HL-60/S4 treated with retinoic acid at 250 ng/mL for 4 days and 3 days (cell line): ENCODE data around the gene C11orf58.

Source experiments
- in situ Hi-C: fragments of 300-500 bp; cut with MboI; formaldehyde crosslinking; loops from 2 replicates; pipeline ENCODE4 v1.7.0; 2022; ENCODE audit warnings: low sequenced_read_pairs

C11orf58 gene

DNA sequence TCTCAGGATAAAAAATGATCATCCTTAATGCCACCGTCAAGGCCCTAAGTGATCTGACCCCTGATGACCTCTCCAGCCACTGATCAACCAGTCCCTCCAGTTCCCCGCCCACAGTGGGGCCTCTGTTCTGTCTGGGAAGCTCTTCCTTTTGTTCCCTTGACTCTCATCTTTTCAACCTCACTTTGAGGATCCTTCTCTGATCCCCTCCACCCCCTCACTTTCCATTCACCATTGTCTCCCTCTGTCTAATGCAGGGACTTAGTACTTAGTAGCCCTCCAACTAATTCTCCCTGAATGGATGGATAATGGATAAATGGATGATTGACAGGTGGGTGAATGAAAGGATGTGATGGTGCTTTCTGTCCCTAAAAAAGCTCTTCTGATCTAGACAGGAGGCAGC lies 45.6 kb downstream of the C11orf58 start:
- in situ Hi-C loops, result loop anchor here (10.0 kb wide), 1 partner anchor 281 kb away; no protein-coding TSS in a partner anchor

DNA sequence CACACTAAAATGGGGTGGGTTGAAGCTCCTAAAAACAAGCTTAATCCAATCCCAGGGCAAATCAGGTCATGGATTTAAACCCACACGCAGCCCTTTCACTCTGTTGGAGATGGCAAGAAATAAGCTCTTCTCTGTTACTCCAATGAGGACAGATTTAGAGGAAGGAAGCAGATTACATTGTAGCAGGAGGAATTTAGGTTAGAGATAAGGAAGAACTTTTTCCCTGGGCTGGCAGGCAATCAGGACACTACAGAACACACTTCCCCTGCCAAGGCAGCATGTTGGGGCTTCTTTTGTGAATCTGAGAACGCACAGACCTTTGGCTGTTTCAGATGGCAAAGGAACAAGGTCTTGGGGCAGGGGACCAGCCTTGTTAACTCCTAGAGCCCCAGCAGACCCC lies 46.2 kb downstream of the C11orf58 start:
- in situ Hi-C loops, result loop anchor here (10.0 kb wide), 1 partner anchor 280 kb away; no protein-coding TSS in a partner anchor

DNA sequence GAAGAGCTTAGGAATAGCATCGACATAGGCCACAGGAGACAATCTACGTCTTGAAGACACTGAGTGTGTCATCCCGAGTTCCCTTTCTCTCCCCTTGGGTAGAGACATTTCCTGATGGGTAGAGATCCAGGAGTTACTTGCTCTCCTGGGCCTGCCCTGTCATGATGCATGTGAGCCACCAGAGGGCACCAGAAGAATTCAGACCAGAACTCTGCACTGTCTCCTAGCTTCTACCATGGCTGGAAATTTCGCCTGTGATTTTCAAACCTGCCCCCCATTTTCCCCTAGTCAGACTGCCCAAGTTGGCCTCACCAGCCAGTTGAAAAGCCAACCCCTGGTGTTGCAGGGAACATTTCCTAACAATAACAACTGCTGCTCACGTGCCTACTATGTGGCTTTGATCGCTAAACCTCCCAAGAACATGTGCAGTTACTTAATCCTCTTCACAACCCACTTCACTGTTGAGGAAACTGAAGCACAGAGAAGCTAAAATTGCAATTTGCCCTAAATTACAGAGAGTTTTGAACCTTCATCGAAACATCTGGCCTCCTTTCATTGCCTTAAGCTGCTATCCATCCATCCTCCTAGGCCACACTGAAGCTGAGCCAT lies 47.2 kb downstream of the C11orf58 start:
- in situ Hi-C loops, result loop anchor here (10.0 kb wide), 1 partner anchor 279 kb away; no protein-coding TSS in a partner anchor

DNA sequence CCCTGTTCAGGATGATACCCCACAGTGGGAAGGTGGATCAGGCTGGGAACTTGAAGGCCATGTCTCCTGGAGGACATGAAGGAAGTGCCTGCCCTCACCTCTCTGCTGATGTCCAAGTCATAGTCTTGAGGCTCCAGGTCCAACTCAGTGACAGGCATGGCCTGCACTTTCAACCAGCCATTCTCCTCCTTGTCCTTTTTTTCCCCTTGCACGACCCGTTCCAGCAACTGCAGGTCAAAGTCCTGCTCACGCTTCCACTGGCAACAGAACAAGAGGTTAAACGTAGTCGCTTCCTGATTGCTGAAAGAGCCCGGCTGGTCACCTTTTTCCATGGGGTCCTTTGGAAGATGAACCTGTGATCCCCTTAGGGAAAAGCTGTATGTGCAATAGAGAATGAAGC lies 47.7 kb downstream of the C11orf58 start:
- in situ Hi-C loops, result loop anchor here (10.0 kb wide), 1 partner anchor 279 kb away; no protein-coding TSS in a partner anchor

DNA sequence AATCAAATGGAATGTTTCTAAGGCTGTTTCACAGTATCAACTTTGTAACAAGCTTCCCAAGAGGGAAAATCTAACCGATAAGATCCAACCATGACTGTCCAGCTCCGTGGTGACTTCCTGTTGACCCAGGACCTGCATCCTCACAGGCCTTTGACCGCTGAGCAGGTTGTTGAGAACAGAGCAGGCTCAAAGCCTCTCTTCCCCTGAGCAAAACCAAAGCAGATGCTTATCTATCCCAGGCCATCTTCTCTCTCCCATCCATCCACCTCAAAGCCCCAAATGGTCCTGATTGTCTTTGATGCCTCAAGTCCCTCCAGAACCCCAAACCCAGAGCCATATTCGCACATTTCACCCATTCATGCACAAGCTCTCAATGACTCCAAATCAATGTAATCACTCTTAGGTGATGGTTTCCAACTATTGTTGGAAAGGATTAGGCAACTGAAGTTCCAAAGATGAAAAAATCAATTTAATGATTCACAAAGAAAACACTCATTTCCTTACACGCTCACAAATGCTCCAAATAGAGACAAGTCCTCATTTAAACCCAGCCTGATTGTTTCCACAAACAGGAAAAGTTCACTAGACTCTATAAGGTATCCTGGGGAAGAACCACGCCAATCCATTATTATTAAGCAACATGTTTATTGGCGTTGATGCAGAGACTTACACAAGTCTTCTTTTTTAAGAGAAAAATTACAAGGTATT lies 48.7 kb downstream of the C11orf58 start:
- in situ Hi-C loops, result loop anchor here (10.0 kb wide), 1 partner anchor 278 kb away; no protein-coding TSS in a partner anchor

DNA sequence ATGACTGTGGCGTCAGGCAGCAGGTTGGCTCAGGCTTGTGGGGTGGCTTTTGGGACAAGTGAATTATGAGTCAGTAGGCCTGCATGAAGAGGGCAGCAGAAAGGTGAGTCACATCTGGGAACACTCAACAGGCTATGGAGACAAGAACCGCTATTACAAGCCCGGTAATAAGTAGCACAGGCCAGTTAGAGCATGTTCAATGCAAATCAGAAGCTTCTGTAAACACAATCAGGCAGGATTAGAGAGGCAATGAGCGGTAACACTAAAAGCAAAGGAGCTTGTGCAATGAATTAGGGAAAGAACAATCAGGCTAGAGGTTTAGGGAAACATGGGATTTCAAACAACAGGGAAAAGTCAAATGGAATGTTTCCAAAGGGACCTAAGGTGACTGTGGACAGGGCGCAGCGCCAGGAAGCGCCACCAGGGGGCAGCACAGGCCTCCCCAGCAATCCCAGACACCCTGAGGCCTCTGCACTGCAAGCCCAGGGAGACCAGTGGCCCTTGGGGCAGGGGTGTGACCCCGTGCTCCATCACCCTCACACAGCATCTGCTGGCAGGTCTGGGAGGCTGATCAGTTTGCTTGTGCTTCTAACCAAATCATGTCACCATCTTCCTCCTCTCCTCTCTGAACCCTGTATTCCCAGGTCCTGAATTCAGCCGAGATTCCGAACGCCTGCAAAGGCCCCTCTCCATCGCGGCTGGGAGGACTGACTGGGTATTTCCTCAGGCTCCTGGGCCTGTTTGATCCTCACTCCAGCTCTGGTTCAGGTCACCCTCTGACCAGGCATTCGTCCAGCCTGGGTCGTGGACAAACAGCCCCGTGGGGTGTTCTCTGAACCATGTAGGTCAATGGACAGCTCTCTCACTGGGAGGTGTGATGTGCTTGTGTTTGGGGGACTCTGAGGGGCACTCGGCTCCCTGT lies 50.0 kb downstream of the C11orf58 start:
- in situ Hi-C loops, result loop anchor here (10.0 kb wide), 1 partner anchor 276 kb away; no protein-coding TSS in a partner anchor

DNA sequence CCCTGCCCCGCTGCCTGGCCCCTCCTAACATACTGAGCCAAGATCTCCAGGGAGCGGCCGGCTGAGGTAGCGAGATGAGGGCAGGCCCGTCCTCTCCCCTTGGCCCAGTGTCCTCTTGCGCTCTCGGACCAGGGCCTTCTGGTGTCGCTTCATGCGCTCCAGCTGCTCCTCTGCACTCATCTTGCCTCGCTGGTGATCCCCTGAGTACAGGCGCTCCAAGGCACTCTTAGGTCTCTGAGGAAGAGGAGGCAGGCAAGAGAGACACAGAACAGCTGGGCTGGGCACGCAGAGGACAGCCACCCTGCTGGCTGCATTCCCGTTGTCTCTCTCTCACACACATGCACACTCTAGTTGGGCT lies 50.6 kb downstream of the C11orf58 start:
- in situ Hi-C loops, result loop anchor here (10.0 kb wide), 1 partner anchor 276 kb away; no protein-coding TSS in a partner anchor

DNA sequence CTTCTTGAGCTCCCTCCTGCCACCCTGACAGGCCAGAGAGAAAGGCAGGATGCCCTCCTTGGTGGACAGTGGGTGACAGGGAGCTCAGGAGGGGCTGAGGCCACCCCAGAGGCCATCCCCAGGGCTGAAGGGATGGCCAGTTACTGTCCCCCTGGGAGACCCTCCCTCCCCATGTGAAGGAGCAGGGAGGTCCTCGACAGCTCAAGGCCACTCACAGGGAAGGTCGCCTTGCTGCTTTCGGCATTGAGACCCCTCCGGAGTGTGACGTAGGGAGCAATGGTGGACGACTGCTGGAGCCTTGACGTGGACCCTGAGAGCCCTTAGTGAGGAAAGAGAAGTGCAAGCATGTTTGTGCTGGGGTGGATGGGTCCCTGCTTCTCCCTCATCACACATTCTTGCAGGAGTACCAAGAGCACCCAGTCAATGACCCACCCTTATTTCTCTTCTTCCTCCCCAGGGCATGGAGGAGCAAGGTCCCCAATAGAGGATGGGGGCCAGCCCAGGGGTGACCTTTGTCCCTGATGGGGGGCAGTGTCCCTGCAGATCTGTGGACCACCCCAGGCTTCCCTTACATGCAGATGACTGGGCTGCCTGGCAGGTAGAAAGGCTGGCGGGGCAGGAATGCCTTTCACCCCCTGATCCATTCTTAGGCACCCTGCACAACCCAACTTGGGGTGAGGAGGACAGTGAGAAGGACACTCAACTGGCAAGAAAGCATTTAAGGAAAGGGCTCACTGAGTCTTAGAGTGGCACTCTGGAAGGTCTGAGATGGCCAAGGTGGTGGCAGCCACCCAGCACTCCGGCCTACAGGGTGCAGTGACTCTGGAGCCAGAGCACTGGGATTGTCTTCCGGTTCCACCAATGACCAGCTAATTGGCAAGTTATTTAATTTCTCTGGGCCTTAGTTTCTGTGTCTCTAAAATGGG lies 51.4 kb downstream of the C11orf58 start:
- in situ Hi-C loops, result loop anchor here (10.0 kb wide), 1 partner anchor 275 kb away; no protein-coding TSS in a partner anchor

DNA sequence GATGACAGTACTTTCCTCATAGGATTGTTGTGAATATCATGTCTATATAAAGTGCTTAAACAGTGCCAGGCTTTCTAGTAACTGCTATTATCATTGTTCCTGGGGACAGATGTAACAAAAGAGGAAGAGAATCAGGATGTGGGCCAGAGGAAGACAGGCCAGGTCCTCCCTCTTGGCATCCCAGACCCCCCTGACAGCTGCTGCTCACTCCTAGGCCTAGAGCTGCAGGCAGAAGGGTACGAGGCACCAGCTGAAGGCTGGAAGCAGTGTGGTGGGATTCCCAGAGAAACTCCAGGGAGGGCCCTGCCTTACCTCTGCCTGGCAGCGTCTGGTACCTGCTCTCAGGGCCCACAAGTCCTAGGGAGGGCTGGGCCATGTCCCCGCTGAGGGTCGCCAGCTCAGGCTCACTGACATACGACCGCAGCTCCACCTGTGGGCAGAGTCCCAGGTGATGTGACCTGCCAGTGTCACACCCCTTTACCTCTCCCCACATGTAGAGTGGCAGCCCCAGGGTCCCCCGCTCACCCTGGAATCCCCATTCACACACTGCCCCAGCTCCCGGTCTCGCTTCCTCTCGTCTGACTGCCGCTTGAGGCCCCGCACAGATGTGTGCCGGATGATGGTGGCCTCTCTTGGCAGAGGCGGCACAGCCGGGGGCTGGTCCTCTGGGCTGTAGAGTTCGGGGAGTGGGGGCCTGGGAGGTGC lies 52.2 kb downstream of the C11orf58 start:
- in situ Hi-C loops, result no loop called here

DNA sequence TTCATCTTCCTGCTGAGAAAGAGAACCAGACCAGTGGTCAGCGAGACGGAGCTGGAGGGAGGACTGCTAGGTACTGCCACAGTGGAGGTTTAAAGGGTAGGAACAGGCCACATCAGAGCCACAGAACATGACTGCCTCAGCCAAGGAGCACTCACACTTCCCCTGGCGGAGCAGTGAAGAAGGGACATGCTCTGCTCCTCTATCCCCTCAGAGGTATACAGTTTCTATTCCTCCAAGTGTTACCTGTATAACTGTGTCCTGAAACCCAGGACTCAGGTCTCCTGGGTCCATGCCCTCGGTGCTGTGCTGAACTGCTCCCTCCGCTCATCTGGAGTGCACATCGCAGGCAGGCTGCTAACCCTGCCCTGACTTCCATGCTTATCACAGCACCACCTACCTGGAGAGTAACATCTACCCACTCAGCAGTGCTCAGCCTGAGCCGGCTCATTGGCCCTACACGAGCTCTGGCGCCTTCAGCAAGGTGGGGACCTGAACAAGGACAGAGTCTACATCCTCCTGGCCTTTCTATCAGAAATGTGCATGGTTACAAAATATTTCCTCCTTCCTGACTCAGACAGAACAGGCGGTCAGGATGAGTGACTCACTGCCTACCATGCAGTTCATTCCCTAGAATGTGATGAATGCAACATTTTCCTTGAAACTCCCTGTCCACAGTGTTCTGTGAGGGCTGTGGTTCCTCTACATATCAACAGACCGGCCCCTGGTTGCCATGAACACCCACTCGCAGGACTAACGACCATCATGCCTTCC lies 52.9 kb downstream of the C11orf58 start:
- in situ Hi-C loops, result no loop called here

DNA sequence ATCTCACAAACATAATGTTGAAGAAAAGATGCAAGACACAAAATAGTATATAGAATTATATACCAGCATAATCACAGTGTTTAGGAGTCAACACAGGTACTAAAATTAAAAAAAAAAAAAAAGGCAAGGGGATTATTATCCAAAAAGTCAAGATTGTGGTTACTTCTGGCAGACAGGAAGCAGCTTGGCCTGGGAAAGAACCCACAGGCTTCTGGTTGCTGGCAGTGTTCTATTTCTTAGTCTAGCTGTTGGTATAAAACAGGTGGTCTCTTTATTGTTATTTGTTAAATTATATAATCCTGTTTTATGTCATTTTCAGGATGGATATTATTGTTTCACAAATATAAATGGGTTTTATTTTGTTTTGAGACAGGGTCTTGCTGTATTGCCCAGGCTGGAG lies 54.0 kb downstream of the C11orf58 start:
- in situ Hi-C loops, result no loop called here

DNA sequence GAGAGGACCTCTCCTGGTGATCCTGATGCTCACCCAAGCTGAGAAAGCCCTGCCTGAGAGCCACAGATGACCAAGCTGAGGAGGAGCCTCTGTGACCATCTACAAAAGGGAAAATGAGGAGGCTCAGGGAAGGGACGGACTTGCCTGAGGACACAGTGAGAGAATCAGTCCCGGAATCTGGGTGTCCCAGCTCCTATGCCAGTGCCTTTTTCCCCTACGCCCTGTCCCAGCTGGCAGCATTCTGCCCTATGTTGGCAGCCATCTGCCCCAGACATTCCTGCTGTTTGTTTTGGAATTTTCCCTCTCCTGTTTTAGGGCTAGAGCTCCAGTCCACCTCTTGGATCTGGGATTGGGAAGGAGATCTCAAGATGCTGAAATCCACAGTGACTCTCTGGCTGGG lies 54.6 kb downstream of the C11orf58 start:
- in situ Hi-C loops, result no loop called here

DNA sequence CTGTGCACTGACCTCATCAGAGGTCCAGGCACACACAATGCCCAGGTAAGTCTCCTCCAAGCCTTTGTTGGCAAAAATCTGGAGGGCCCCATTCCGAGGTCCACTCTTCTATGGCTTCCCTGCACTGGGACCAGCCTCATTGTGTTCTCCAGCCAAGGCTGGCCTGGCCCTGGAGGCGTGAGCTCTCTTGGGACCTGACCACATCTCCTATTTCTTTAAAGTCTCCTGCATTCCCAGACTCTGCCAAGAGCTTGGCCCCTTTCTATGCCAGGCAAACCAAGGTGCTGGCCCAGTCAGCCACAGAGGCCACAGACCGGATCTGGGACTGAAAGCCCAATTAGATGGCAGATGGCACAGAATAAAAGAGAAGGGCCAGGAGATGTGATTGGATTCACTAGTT lies 55.1 kb downstream of the C11orf58 start:
- in situ Hi-C loops, result no loop called here

DNA sequence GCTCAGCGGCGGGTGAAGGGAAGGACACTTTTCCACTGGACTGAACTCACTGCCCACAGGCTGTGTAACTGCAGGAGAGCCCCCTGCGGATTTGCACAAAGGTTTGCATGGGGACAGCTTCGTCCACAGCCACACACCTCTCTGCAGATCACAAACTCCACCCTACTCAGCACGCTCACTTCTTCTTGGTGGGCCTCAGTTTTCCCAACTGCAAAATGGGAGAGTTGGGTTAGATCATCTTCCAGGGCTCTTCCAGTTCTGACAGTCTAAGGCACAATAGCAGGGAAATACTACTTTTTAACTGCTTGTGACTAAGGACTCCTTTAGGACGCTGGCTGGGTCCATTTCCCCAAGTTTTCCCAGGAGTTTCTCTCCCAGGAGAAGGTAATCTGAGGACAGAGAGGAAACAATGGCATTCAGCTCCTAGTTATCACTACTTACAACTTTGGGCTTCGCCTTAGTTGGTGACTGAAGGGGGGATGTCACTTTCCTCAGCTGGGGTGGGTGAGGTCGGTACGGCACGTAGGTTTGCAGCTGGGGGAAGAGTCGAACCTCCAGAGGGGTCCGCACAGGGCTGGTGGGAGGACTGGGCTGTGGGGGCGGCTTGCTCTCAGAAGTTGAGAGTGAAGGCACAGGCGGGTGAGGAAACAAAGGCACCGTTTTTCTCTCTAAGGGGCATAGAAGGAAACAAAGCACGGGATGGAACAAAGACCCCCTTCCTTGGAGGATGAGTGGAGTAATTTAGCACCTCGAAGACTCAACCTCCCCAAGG lies 55.8 kb downstream of the C11orf58 start:
- in situ Hi-C loops, result no loop called here

DNA sequence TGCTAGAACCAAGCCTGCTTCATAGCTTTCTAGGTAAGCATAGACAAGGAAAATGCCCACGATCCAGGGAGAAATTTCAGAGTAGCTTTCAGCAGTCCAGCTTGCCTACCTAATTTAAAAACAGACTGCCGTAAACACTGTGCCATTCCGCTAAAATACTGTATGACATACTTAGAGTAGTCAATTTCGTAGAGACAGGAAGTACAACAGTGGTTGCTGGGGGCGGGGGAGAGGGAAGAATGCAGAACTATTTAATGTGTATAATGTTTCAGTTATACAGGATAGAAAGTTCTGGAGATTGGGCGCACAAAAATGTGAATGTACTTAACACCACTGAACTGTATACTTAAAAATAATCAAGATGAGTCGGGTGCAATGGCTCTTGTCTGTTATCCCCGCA lies 56.7 kb downstream of the C11orf58 start:
- in situ Hi-C loops, result no loop called here

DNA sequence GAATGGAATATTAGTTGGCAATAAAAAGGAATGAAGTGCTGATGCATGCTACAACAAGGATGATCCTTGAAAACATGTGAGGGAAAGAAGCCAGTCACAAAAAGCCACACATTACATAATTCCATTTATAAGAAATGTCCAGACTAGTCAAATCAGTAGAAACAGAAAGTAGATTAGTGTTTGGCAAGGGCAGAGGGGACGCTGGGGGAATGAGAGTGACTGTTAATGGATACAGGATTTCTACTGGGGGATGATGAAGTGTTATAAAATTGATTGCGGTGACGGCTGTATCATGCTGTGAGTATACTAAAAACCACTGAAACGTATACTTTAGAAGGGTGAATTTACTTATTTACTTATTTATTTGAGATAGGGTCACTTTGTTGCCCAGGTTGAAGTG lies 57.9 kb downstream of the C11orf58 start:
- in situ Hi-C loops, result no loop called here

DNA sequence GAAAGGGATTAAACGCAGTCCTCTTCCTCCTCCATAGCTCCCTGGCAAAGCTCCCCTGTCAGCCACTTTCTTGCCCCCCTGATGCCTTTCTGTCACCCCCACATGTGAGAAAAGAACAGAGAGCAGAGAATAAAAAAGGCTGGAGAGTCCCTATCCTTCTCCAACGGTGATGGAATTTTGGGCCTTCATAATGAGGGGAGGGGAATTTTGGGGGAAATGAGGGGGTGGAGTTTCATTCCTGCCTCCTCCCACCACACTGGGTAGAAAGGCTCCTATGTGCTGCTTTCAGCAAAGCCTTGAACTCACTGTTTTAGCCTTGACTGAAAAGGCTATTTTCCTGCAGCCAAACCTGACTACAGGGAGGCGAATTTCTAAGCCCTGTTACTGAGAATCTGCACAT lies 59.3 kb downstream of the C11orf58 start:
- in situ Hi-C loops, result no loop called here

DNA sequence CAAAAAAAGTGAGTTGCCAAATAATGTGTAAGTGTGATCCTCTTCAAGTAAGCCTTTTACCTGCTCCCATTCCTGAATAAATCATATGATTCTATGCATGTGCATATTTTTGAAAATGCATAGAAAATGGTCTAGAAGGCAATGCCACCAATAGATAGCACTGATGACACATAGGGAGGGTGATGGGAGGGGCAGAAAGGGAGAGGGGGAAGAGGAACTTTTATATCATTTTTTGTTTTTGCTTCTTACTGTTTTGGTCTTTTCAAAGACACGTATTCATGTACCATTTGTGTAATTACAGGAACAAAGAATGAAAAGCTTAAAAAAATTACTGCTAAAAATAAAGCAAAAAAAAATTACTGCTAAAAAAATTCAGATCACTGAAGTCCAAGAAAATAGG lies 60.8 kb downstream of the C11orf58 start:
- in situ Hi-C loops, result no loop called here
